Vagina (tissue), 2 donors: Measurements from ENCODE around the gene SPDYC. TPM values are rescaled to one million over a fixed set of nuclear protein-coding genes. Genes with fewer than 3 reads are reported as not detected.

Experiments used
- DNase-seq, 2 donors: peaks; one replicate each; pipeline ENCODE4 v3.0.0-alpha.2; 2017; ENCODE audit errors: extremely low spot score in 2 of 2
- H3K27ac ChIP-seq: fragments of 200-600 bp; sonication (generic); one replicate; pipeline ENCODE4 v1.5.1; 2019
- H3K27me3 ChIP-seq: fragments of 200-600 bp; sonication (generic); one replicate; pipeline ENCODE4 v1.5.1; 2019
- H3K36me3 ChIP-seq, 2 donors: fragments of 200-600 bp; sonication (generic); one replicate each; pipeline ENCODE4 v1.5.1; 2017 to 2019
- H3K4me1 ChIP-seq: fragments of 200-600 bp; sonication (generic); one replicate; pipeline ENCODE4 v1.5.1; 2019
- H3K4me3 ChIP-seq, 2 donors: fragments of 200-600 bp; sonication (generic); 1 replicate in 1 of 2; 2 replicates in 1 of 2; pipeline ENCODE4 v1.5.1; 2016 to 2019
- H3K9me3 ChIP-seq: fragments of 200-600 bp; sonication (generic); one replicate; pipeline ENCODE4 v1.5.1; 2019
- POLR2A ChIP-seq, 2 donors: fragments of 450-650 bp; IDR thresholded peaks; one replicate each; pipeline ENCODE4 v1.6.1; 2017; ENCODE audit warnings: antibody characterized with exemption in 2 of 2, mild to moderate bottlenecking in 2 of 2, moderate library complexity in 2 of 2
- POLR2AphosphoS5 ChIP-seq, 2 donors: sonication (generic); formaldehyde crosslinking; IDR thresholded peaks; one replicate each; pipeline ENCODE4 v1.9.0; 2017; ENCODE audit warnings: antibody characterized with exemption in 2 of 2, mild to moderate bottlenecking in 2 of 2, low read depth in 1 of 2; ENCODE audit not compliant: insufficient read depth in 1 of 2
- intact Hi-C: fragments of 100-400 bp; cut with DNase I; formaldehyde crosslinking; loops from one replicate; pipeline ENCODE4 v1.15.1; 2023
- total RNA-seq: library from RNA; depleted of rRNA; stranded (reverse); fragments of >200 nt; gene quantifications from one replicate; pipeline ENCODE4 v1.2.3, GENCODE V29; 2016
- TF ChIP-seq, protein P1 (sequence below), 3 experiments: fragments of 450-650 bp in 2 of 3; fragments of 200-600 bp in 1 of 3; sonication (generic) in 1 of 3; IDR thresholded peaks; one replicate each; pipeline ENCODE4 v1.5.1; 2017 to 2019; ENCODE audit warnings: antibody characterized with exemption in 3 of 3, mild to moderate bottlenecking in 2 of 3, moderate library complexity in 2 of 3

SPDYC gene
- total RNA-seq, 1 donor from 2014 or later: not detected

DNA sequence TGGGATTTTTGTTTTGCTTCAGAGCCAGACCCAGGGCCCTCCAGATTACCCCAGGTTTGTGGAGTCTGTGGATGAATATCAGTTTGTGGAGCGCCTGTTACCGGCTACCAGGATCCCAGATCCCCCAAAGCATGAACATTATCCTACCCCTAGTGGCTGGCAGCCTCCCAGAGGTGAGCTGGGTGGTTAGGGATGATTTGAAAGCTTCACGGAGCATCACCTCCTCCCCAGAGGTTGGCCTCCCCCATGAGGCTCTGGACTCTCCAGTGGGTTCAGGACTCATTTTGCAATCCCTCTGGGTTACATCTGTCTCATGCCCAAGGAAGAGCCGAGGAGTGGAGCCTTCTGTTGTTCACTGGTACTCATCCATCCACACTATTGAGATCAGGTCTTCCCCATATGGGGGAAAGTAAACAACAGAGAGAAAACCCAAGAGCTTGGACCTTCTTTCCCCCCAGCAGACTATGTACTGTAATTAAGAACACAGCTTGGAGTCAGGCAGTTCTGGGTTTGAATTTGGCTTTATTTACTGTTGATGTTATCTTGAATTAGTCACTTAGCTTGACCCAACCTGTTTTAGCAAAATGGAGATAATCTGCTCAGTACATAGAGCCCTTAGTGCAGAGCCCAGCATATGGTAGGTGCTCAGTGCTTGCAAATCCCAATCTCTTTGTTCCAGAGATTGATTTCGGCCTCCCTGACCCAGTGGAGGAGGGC, 45.4 kb upstream of the SPDYC start:
- peaks cover 26% of the 10 kb centered on the region for H3K4me1 ChIP-seq
- H3K9me3 ChIP-seq: no peaks in the 10 kb centered on the region
- no peak overlapping the region for H3K27ac ChIP-seq
- no peak for DNase-seq
- peaks cover 0 to 65% of the 10 kb centered on the region in 2 donors for H3K36me3 ChIP-seq
- intact Hi-C loops: loop anchor here (10.0 kb wide), 1 partner anchor 200 kb away; no protein-coding TSS in a partner anchor
- H3K4me3 ChIP-seq: no peak overlapping the region
- H3K27me3 ChIP-seq: no peaks in the 10 kb centered on the region
- TF ChIP-seq POLR2A (IDR thresholded peaks at IDR 0.05): no peak
- TF ChIP-seq POLR2AphosphoS5 (IDR thresholded peaks at IDR 0.05; ENCODE audit: insufficient read depth in 1 of 2, low read depth in 1 of 2): no peak
- TF ChIP-seq, protein P1, sequence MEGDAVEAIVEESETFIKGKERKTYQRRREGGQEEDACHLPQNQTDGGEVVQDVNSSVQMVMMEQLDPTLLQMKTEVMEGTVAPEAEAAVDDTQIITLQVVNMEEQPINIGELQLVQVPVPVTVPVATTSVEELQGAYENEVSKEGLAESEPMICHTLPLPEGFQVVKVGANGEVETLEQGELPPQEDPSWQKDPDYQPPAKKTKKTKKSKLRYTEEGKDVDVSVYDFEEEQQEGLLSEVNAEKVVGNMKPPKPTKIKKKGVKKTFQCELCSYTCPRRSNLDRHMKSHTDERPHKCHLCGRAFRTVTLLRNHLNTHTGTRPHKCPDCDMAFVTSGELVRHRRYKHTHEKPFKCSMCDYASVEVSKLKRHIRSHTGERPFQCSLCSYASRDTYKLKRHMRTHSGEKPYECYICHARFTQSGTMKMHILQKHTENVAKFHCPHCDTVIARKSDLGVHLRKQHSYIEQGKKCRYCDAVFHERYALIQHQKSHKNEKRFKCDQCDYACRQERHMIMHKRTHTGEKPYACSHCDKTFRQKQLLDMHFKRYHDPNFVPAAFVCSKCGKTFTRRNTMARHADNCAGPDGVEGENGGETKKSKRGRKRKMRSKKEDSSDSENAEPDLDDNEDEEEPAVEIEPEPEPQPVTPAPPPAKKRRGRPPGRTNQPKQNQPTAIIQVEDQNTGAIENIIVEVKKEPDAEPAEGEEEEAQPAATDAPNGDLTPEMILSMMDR (IDR thresholded peaks at IDR 0.05): no peak

DNA sequence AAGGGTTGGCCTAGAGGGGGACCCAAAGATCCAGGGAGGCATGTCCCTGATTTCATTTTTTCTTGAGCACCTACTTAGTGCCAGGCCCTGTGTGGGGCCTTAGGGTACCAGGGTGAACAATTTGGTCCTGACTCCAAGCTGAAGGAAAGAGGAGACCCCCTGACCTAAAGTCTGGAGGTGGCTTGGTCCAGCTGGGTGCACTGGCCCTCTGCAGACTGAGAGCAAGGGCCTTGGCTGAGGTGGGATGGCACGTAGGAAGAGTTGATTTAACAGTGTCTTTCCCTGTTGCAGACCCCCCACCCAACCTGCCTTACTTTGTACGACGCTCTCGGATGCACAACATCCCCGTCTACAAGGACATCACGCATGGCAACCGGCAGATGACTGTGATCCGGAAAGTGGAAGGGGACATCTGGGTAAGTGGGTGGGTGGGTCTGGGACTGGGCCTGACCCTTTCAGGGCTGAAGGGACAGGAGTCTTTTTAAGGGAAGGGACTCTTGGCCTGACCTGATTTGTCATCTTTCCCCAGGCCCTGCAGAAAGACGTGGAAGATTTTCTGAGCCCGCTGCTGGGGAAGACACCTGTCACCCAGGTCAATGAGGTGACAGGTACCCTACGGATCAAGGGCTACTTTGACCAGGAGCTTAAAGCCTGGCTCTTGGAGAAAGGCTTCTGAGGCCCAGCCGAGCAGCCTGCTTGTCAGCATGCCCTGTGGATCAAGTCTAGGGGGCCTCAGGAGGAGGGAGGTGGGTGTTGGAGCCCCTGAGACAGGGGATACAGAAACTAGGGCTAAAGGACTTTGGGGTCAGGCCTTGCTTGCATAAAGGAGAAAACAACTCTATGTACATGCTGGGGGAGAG, 44.6 kb upstream of the SPDYC start:
- intact Hi-C loops: loop anchor here (10.0 kb wide), 1 partner anchor 199 kb away; no protein-coding TSS in a partner anchor
- TF ChIP-seq, protein P1 (IDR thresholded peaks at IDR 0.05): no peak
- TF ChIP-seq POLR2AphosphoS5 (IDR thresholded peaks at IDR 0.05; ENCODE audit: insufficient read depth in 1 of 2, low read depth in 1 of 2): no peak
- no peak for TF ChIP-seq POLR2A (IDR thresholded peaks at IDR 0.05)
- no peak for DNase-seq
- no peak overlapping the region for H3K4me3 ChIP-seq
- peaks cover 0 to 65% of the 10 kb centered on the region in 2 donors for H3K36me3 ChIP-seq
- H3K27me3 ChIP-seq: no peaks in the 10 kb centered on the region
- no peaks in the 10 kb centered on the region for H3K9me3 ChIP-seq
- no peak overlapping the region for H3K27ac ChIP-seq
- H3K4me1 ChIP-seq: peaks cover 26% of the 10 kb centered on the region

DNA sequence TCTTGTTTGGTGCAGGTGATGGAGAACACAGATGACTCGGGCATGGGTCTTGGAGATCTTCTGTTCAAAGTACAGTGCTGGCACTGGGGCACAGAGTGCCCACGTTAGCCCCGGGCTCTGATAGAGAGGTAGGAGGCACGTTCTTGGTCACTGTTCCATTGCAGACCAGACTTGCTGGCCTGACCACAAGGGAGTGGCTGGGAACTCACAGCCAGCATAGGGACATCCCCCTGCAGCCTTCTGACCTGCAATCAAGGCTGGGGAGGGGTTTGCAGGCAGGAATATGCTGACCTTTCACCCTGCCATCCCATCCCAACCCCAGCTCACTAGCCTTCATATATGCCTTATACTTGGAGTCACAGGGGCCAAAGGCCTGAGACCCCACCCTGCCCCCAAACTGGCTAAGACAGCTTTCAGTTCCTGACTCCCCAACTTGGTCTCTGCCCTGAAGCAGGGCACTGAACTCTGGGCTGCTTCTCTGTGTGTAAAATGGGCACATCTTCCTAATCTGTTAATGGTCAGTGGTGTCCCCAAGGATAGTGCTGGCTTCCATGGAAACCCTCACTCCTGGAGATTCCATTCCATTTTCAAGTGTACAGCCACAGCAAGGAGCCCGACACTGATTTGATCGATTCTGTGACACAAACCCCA, 43.3 kb upstream of the SPDYC start:
- H3K9me3 ChIP-seq: no peaks in the 10 kb centered on the region
- no peak for DNase-seq
- peaks cover 14% of the 10 kb centered on the region for H3K4me1 ChIP-seq
- H3K27ac ChIP-seq: no peak overlapping the region
- no peak overlapping the region for H3K4me3 ChIP-seq
- H3K27me3 ChIP-seq: no peaks in the 10 kb centered on the region
- intact Hi-C loops: loop anchor here (10.0 kb wide), 1 partner anchor 198 kb away; no protein-coding TSS in a partner anchor
- TF ChIP-seq, protein P1 (IDR thresholded peaks at IDR 0.05): no peak
- TF ChIP-seq POLR2A (IDR thresholded peaks at IDR 0.05): no peak
- TF ChIP-seq POLR2AphosphoS5 (IDR thresholded peaks at IDR 0.05; ENCODE audit: insufficient read depth in 1 of 2, low read depth in 1 of 2): no peak
- peaks cover 0 to 73% of the 10 kb centered on the region in 2 donors for H3K36me3 ChIP-seq

- peaks cover 19% of the 10 kb centered on the region for H3K4me1 ChIP-seq
- H3K27me3 ChIP-seq: no peaks in the 10 kb centered on the region
- no peak overlapping the region for H3K4me3 ChIP-seq
- intact Hi-C loops: loop anchor here (10.0 kb wide), 1 partner anchor 197 kb away; no protein-coding TSS in a partner anchor
- H3K9me3 ChIP-seq: no peaks in the 10 kb centered on the region
- TF ChIP-seq, protein P1 (IDR thresholded peaks at IDR 0.05): no peak
- TF ChIP-seq POLR2AphosphoS5 (IDR thresholded peaks at IDR 0.05; ENCODE audit: insufficient read depth in 1 of 2, low read depth in 1 of 2): no peak
- TF ChIP-seq POLR2A (IDR thresholded peaks at IDR 0.05): no peak
- no peak for DNase-seq
- peaks cover 0 to 81% of the 10 kb centered on the region in 2 donors for H3K36me3 ChIP-seq
- H3K27ac ChIP-seq: no peak overlapping the region
Measured at GRCh38 chr11:65127473-65128181, 42.4 kb upstream of the SPDYC start.
